GM19238 (cell line): ENCODE results near the gene SGTA.

Experiments used
- DNase-seq: peaks from one replicate; pipeline ENCODE4 v3.0.0; 2011; ENCODE audit warnings: low spot score; ENCODE audit not compliant: insufficient read length

SGTA gene

GRCh38 chr19:2810141-2811091 is 27.3 kb upstream of the SGTA start:
- DNase-seq, result peak; percentile 4

GRCh38 chr19:2809387-2810140 is 26.5 kb upstream of the SGTA start:
- peak; percentile 1 for DNase-seq

- DNase-seq, result no peak
These were observed 25.3 kb upstream of the SGTA start for GRCh38 chr19:2808129-2808941.

- DNase-seq, result peak; percentile 1
These were observed 24.5 kb upstream of the SGTA start for GRCh38 chr19:2807379-2808128.

DNA sequence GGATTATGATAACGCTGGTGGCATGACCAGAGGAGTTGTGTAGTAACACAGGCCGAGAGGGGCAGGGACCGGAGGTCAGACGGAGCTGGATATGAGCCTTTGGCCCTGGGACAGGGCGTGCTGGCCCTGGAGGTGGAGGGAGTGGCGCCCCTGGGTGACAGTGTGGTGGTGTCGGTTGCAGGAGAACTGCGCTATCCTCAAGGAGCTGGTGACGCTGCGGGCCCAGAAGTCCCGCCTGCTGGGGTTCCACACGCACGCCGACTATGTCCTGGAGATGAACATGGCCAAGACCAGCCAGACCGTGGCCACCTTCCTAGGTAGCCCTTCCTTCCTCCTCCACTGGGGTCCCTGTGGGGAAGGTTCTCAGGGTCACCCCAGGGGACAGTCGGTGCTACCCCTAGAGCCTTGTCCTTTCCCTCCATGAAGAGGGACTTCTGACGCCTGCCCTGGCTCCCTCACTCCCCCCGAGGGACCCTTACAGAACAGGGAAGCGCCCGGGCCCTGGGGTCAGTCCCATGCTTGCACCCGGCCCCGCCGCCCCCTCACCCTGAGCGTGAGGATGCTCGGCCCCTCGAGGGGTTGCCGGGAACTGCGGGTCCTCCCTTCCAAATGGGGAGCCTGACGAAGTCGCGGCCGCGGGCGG is 23.8 kb upstream of the SGTA start:
- peak; percentile 1 for DNase-seq

DNA sequence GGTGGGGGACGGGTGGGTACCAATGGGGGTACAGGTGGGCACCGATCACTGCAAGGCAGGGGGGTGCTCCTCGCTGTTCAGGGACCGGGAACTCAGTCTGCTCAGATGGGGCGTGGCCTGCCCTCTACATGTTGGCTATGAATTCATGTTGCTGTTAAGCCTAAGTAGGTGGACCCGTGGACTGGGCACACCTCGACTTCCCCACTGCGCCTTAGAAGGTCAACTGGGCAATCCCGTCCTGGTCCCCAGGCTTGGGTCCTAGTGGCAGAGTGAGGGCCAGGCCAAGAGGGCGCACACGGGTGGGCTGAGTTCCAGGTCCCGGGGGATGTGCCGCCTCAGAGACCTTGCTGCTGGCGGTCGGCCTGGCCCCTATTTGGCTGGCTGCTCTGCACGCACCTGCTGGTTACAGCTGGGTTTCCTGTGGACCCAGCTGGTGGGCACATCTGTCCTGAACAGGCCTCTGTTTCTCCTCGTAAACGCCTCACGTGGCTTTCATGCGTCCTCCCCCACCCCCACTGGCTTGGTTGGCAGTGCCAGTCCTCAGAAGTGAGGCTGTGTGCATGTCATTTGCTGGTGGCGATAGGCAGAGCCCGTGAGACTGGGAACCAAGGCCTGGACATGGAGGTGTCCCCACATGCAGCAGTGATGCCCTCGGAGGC is 23.0 kb upstream of the SGTA start:
- peak; percentile 3 for DNase-seq

DNA sequence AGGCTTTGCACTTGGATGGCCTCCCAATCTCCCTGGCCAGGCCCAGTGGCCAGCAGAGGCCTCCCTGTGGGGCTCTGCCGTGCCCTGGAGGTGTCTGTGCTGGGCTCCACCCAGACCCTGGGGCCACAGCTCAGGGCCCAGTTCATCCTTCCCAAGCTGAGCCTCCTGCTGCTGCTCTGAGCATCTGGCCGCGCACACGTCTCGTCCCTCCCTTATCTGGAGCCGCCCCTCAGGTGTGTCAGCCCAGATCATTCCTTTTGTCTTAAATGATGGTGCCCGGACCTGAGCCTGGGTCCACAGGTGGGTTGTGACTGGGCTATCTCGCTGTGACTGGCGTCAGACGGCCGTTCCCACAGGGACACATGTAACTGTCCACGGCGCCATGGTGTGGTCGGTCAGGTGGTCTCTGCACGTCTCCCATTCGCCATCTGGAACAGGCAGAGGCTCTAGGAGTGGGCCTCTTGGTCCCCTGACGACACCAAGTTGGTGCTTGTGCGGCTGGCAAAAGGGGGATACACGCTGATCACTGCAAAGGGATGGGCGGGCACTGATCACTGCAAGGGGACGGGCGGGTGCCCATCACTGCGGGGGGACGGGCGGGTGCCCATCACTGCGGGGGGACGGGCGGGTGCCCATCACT is 22.3 kb upstream of the SGTA start:
- peak; percentile 0 for DNase-seq

- peak; percentile 7 for DNase-seq
These were observed 21.3 kb upstream of the SGTA start for GRCh38 chr19:2804156-2805004.

DNA sequence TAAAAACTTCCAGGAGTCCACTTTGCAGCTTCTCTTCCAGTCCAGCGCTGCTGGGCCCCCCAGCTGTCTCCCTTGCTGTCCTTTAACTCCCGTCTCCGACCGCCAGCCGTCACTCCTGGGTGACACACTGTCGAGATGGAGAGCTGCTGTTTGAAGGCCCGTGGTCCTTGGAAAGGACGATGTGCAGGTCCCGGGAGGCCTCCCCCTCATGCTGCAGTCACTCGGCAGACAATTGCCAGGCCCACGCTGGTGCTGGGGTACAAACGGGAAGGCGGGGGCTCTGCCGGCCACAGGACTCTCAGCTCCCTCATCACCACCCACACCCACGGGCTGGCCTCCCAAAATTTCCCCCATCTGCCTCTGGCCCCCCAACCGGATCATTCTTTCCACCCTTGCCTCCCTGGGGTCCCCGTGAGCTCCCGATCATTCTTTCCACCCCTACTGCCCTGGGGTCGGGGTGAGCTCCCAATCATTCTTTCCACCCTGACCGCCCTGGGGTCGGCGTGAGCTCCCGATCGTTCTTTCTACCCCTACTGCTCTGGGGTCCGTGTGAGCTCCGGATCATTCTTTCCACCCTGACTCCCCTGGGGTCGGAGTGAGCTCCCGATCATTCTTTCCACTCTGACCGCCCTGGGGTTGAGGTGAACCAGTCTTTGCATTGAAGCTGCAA is 20.5 kb upstream of the SGTA start:
- DNase-seq, result peak; percentile 1

DNA sequence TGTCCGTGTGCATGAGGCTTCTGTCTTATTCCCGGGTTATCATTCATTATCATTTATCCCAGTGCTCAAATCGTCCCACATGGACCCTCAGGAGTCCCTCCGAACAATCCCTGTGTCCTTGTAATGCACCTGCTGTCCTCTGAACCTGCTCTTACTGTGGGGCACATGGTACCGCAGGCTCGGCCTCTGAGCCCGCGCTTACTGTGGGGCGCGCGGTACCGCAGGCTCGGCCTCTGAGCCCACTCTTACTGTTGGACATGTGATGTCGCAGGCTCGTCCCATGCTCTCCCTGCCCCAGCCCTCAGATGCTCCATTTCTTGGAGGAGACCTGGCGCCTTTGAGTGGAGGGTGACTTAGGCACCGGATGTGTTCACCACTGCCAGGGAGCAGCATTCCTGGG is 19.8 kb upstream of the SGTA start:
- peak; percentile 2 for DNase-seq

DNA sequence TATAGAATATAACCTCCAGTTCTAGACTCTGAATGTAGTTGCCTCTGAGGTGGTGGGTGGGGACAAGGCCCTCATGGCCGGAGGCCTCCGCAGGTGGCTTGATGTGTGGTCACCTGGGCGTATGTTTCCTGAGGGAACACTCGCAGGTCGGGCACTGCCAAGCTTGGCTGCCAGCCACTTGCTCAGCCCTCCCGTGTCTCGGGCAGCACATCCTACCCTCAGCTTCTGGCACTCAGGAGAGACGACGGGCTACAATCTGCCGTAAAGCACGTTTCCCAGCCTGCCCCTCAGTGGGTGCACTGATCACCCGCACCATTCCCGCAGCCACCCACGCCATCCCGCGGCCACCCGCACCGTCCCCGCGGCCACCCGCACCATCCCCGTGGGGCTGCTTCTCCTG is 17.4 kb upstream of the SGTA start:
- DNase-seq, result no peak

GRCh38 chr19:2799273-2800020 is 16.4 kb upstream of the SGTA start:
- no peak for DNase-seq

DNA sequence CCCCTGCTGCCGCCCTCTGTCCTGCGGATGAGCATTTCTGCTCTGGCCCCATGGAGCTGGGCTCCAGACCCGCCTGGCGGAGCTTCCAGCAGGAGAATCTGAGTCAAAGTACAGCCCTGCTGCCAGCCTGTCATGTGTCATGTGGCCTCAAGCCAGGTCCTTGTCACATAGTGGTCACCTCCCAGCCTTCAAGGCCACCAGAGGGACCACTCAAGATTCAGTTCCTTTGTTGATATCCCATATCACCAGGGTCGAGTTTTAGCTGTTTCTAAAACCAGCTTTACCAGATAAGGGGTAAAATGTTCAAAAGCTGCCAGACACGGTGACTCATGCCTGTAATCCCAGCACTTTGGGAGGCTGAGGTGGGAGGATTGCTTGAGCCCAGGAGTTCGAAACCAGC is 15.7 kb upstream of the SGTA start:
- DNase-seq, result no peak

DNA sequence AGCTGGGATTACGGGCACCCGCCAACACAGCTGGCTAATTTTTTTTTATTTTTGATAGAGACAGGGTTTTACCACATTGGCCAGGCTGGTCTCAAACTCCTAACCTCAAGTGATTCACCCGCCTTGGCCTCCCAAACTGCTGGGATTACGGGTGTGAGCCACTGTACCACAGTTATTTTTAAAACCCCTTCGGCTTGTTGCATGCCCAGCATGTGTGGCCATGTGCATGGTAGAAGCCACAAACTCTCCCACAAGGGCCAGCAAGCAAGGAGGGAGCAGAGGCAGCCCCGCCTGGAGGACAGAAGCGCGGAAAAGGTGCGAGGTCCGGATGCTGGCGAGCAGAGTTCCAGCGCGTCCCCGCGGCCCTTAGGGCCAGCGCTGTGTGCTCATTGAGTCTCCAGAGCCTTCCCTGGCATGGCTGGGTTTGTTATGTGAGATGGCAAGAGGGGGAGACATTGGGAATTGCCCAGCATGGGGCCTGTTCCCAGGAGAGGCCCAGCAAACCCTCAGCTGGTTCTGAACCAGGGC is 15.1 kb upstream of the SGTA start:
- no peak for DNase-seq

DNA sequence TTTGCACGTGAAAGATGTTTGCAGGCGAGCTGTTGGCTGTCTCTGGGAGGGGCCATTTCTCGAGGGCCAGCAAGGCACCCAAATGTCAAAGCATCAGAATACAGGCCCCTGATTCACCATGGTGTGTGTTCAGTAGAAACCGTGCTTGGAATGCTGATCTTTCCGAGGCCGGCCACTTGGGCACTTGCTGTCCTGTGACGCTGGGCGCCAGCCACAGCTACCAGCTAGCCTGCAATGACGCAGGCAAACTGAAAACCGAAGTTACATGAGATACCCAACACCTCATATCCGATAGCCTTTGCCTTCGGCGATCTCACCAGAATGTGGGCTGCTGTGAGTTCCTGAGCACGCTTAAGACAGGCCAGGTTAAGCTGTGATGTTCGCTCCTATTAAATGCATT is 14.2 kb upstream of the SGTA start:
- DNase-seq, result no peak

- no peak for DNase-seq
These were observed 13.7 kb upstream of the SGTA start for GRCh38 chr19:2796659-2797266.
